ENCODE measurements around the gene FILIP1L. TPM values are rescaled to one million over a fixed set of nuclear protein-coding genes. Genes with fewer than 3 reads are reported as not detected.

FILIP1L gene
- total RNA-seq, 1 experiment from 2014 or later: 0.07 TPM

DNA sequence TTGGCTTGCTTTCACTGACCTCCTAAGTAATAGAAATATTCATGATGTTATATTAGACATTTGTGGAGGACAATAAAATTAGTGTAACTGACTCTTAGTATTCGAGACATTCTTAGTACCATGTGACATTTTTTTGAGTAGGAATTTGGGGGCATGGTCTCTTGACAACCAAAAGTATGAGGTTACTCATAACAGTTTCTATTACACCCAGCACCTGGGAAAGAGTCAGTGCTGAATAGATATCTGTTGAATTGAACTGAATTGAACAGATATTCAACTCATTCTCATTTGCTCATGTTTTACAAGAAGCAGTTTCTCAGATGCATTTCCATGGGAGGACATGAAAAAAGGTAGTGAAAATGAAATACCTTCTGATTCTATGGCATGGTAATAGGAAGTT, 212.2 kb downstream of the FILIP1L start:
- Histone ChIP-seq H3K4ac (ENCODE audit: low read depth, low read length) (no peak overlapping the region), H3K56ac (ENCODE audit: insufficient read length, low read depth, low read length) (no peak overlapping the region), H4K5ac (ENCODE audit: insufficient read length, low read depth, low read length) (no peak overlapping the region), H3K14ac (ENCODE audit: insufficient read depth, low read length) (no peak overlapping the region), H3K79me2 (ENCODE audit: insufficient read depth, low read length) (no peaks in the 10 kb centered on the region; the same call in 1 of the 2 replicates), H3K4me1 (ENCODE audit: insufficient read depth, low read length) (no peaks in the 10 kb centered on the region; the same call in 1 of the 2 replicates), H2BK15ac (ENCODE audit: low read depth, low read length) (no peak overlapping the region), H2BK120ac (ENCODE audit: low read depth, low read length, poor library complexity, severe bottlenecking) (no peak overlapping the region), H4K20me1 (ENCODE audit: control insufficient read depth, insufficient read depth, insufficient read length) (no peaks in the 10 kb centered on the region), H4K8ac (replicated peaks; ENCODE audit: insufficient read length, low read depth, low read length) (no peak overlapping the region), H3K18ac (ENCODE audit: insufficient read length, low read depth, low read length) (no peak overlapping the region), H2BK12ac (ENCODE audit: insufficient read length, low read depth, low read length) (no peak overlapping the region), H3K23me2 (ENCODE audit: insufficient read length, low read depth, low read length, poor library complexity, severe bottlenecking) (no peaks in the 10 kb centered on the region), H2BK20ac (ENCODE audit: low read depth, low read length, poor library complexity, severe bottlenecking) (no peak overlapping the region), H3K27ac (ENCODE audit: insufficient read length, low read depth, low read length) (no peak overlapping the region), H3K79me1 (ENCODE audit: insufficient read depth, low read depth, low read length, poor library complexity, severe bottlenecking) (no peaks in the 10 kb centered on the region), H2BK5ac (ENCODE audit: insufficient read length, low read length) (no peak overlapping the region), H3K4me2 (ENCODE audit: insufficient read depth, insufficient read length, low read length) (no peak overlapping the region), H2AFZ (ENCODE audit: low read length) (no peak overlapping the region), H3K23ac (ENCODE audit: insufficient read length, low read depth, low read length) (no peak overlapping the region), H3K27me3 (ENCODE audit: insufficient read depth, low read length) (no peaks in the 10 kb centered on the region), H3K9ac (ENCODE audit: extremely low read depth, insufficient read length, low read length) (no peak overlapping the region), H3K9me3 (ENCODE audit: control insufficient read depth, low read depth, low read length) (no peaks in the 10 kb centered on the region), H3T11ph (ENCODE audit: low read length) (no peak overlapping the region), H2AK5ac (ENCODE audit: insufficient read length, low read length) (no peak overlapping the region), H4K91ac (ENCODE audit: insufficient read length, low read depth, low read length) (no peak overlapping the region)
- peaks cover 0 to 12% of the 10 kb centered on the region in 2 experiments; a peak in 1 of 4 replicates for H3K4me1 Mint-ChIP-seq
- no peaks in the 10 kb centered on the region for H3K36me3 Mint-ChIP-seq (ENCODE audit: insufficient read depth in 1 of 3, low read depth in 3 of 3)
- no peaks in the 10 kb centered on the region for H3K27me3 Mint-ChIP-seq (ENCODE audit: low read depth)
- no peak for TF ChIP-seq CTCF (conservative IDR thresholded peaks at IDR 0.05)
- peak overlapping the region in 1 of 3 experiments; percentile 4; a peak in 2 of 7 replicates for H3K27ac Mint-ChIP-seq
- no peak for DNase-seq
- no peaks in the 10 kb centered on the region for H3K9me3 Mint-ChIP-seq
- WGBS (ENCODE audit: extremely low coverage, insufficient read length, low lambda C conversion rate): no CpG with 5 or more reads among the region's 1 CpG
- no peak overlapping the region for H3K4me3 Mint-ChIP-seq
